ENCODE data around the gene SFMBT1.
"Not testable (repeated sequence)": the region's sequence is repeated elsewhere in the genome, so short reads cannot be mapped to it uniquely, and the experiment has no call there.

The SFMBT1 gene

GRCh38 chr3:53043738-53044137 lies 2.1 kb downstream of the SFMBT1 start:
- H3K9ac ChIP-seq (ENCODE audit: low read length): no peak overlapping the region

GRCh38 chr3:53042651-53043050 lies 3.2 kb downstream of the SFMBT1 start:
- no peaks in the 10 kb centered on the region for H3K27me3 ChIP-seq (ENCODE audit: control insufficient read depth, insufficient read depth, low read length)
- peaks cover 4% of the 10 kb centered on the region for H3K4me1 ChIP-seq (ENCODE audit: control insufficient read depth, insufficient read depth, low read length)
- H3K9ac ChIP-seq (ENCODE audit: low read length): no peak overlapping the region
- no peaks in the 10 kb centered on the region for H3K36me3 ChIP-seq (ENCODE audit: control insufficient read depth, insufficient read depth, low read length)
- no peak overlapping the region for H3K4me3 ChIP-seq (ENCODE audit: low read length)
- H3K27ac ChIP-seq (ENCODE audit: low read depth, low read length): no peak overlapping the region

More at GRCh38 chr3:53043738-53044137, 2.1 kb downstream of the SFMBT1 start:
- Histone ChIP-seq H3K4me1 (ENCODE audit: control insufficient read depth, insufficient read depth, low read length) (peaks cover 4% of the 10 kb centered on the region), H3K36me3 (ENCODE audit: control insufficient read depth, insufficient read depth, low read length) (no peaks in the 10 kb centered on the region), H3K27ac (ENCODE audit: low read depth, low read length) (no peak overlapping the region), H3K4me3 (ENCODE audit: low read length) (no peak overlapping the region), H3K27me3 (ENCODE audit: control insufficient read depth, insufficient read depth, low read length) (no peaks in the 10 kb centered on the region)

DNA sequence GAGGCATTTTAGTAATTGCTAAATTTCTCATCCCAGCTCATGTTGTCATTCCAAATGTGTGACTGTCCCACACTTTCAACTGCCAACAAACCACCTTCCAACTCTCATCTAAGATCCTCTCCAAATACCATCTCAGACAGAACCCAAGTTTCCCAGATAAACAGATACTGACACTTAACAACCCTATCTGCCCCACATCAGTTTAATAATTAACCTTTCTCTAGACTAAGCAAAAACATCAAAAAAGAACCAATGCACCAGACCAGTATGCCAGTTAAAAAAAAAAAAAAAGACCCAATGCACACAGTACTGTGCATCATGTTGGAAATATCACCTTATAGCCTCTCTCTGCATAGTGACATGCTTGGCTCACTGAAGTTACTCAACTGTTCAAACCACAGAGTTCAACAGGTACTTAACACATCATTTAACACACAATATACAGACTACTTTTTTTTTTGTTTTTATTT lies 5.5 kb downstream of the SFMBT1 start:
- H3K4me1 ChIP-seq (ENCODE audit: control insufficient read depth, insufficient read depth, low read length): peaks cover 4% of the 10 kb centered on the region

GRCh38 chr3:53039376-53039752 lies 6.5 kb downstream of the SFMBT1 start:
- no peaks in the 10 kb centered on the region for H3K27me3 ChIP-seq (ENCODE audit: control insufficient read depth, insufficient read depth, low read length)
- H3K9ac ChIP-seq (ENCODE audit: low read length): no peak overlapping the region
- H3K27ac ChIP-seq (ENCODE audit: low read depth, low read length): no peak overlapping the region
- H3K36me3 ChIP-seq (ENCODE audit: control insufficient read depth, insufficient read depth, low read length): no peaks in the 10 kb centered on the region
- H3K4me3 ChIP-seq (ENCODE audit: low read length): no peak overlapping the region
- peaks cover 4% of the 10 kb centered on the region for H3K4me1 ChIP-seq (ENCODE audit: control insufficient read depth, insufficient read depth, low read length)

More for the DNA sequence above, 5.5 kb downstream of the SFMBT1 start:
- H3K36me3 ChIP-seq (ENCODE audit: control insufficient read depth, insufficient read depth, low read length): no peaks in the 10 kb centered on the region
- no peak overlapping the region for H3K4me3 ChIP-seq (ENCODE audit: low read length)
- H3K27ac ChIP-seq (ENCODE audit: low read depth, low read length): no peak overlapping the region
- H3K27me3 ChIP-seq (ENCODE audit: control insufficient read depth, insufficient read depth, low read length): no peaks in the 10 kb centered on the region
- H3K9ac ChIP-seq (ENCODE audit: low read length): no peak overlapping the region

DNA sequence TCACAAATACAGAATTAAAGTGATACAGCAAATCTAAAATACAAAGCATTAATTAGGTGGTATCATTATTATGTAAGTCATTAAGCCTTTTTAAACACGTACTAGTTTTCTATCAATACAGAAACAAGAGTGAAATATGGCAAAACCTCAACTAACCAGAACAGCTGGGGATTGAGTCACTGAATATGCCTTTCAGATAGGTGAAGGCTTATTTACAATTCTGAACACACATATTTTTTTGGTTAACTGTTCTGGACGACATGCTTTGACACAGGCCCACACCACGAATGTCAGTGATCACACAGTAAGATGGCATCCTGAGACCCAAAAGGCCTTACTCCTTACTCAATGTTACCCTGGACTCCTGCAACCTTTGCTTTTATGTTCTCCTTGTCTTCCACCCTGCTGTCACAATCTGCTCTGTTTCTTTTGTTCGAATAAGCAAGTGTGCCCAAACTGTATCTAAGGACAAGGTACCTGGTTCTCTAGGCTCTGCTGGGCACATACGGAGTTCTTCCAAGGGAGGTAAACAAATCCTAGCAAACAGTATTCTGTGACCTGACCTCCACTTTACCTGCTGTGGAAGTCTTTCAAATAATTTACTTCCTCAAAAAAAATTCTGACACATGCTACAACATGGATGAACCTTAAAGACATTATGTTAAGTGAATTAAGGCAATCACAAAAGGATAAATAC lies 7.0 kb downstream of the SFMBT1 start:
- Histone ChIP-seq H3K36me3 (ENCODE audit: control insufficient read depth, insufficient read depth, low read length) (no peaks in the 10 kb centered on the region), H3K27ac (ENCODE audit: low read depth, low read length) (no peak overlapping the region), H3K9ac (ENCODE audit: low read length) (no peak overlapping the region), H3K27me3 (ENCODE audit: control insufficient read depth, insufficient read depth, low read length) (no peaks in the 10 kb centered on the region), H3K4me1 (ENCODE audit: control insufficient read depth, insufficient read depth, low read length) (peaks cover 3% of the 10 kb centered on the region), H3K4me3 (ENCODE audit: low read length) (no peak overlapping the region)

GRCh38 chr3:53035825-53036619 lies 9.9 kb downstream of the SFMBT1 start:
- Histone ChIP-seq H3K9ac (ENCODE audit: low read length) (no peak overlapping the region), H3K4me3 (ENCODE audit: low read length) (no peak overlapping the region), H3K27me3 (ENCODE audit: control insufficient read depth, insufficient read depth, low read length) (no peaks in the 10 kb centered on the region), H3K4me1 (ENCODE audit: control insufficient read depth, insufficient read depth, low read length) (no peaks in the 10 kb centered on the region), H3K36me3 (ENCODE audit: control insufficient read depth, insufficient read depth, low read length) (no peaks in the 10 kb centered on the region), H3K27ac (ENCODE audit: low read depth, low read length) (no peak overlapping the region)

DNA sequence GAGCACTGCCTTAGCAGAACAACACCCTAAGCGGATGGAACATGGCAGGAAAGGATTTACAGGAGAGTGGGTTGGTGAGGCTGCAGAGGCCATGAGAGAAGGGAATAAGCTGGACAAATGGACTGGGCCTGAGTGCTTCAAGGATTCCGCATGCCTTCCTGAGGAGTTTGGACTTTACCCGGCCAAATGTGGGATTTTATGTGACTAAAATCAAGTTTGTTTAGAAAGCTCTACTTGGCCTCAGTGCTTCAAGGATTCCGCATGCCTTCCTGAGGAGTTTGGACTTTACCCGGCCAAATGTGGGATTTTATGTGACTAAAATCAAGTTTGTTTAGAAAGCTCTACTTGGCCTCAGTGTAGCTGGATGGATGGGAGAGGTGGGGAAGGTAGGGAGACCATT lies 10.9 kb downstream of the SFMBT1 start:
- H3K27me3 ChIP-seq (ENCODE audit: control insufficient read depth, insufficient read depth, low read length); H3K4me1 ChIP-seq (ENCODE audit: control insufficient read depth, insufficient read depth, low read length); H3K9ac ChIP-seq (ENCODE audit: low read length); H3K36me3 ChIP-seq (ENCODE audit: control insufficient read depth, insufficient read depth, low read length); H3K4me3 ChIP-seq (ENCODE audit: low read length); H3K27ac ChIP-seq (ENCODE audit: low read depth, low read length): not testable (repeated sequence)

DNA sequence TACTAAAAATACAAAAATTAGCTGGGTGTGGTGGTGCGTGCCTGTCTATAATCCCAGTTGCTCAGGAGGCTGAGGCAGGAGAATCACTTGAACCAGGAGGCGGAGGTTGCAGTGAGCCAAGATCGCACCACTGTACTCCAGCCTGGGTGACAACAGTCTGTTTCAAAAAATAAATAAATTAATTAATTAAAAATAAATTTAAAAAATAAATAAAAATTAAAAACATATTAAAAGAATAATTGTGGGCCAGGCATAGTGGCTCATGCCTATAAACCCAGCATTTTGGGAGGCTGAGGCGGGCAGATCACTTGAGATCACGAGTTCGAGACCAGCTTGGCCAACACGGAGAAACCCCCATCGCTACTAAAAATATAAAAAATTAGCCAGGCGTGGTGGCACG lies 11.5 kb downstream of the SFMBT1 start:
- H3K4me3 ChIP-seq (ENCODE audit: low read length); H3K27me3 ChIP-seq (ENCODE audit: control insufficient read depth, insufficient read depth, low read length); H3K9ac ChIP-seq (ENCODE audit: low read length); H3K27ac ChIP-seq (ENCODE audit: low read depth, low read length); H3K4me1 ChIP-seq (ENCODE audit: control insufficient read depth, insufficient read depth, low read length); H3K36me3 ChIP-seq (ENCODE audit: control insufficient read depth, insufficient read depth, low read length): not testable (repeated sequence)

- H3K4me3 ChIP-seq (ENCODE audit: low read length): no peak overlapping the region
- H3K27ac ChIP-seq (ENCODE audit: low read depth, low read length): no peak overlapping the region
- H3K4me1 ChIP-seq (ENCODE audit: control insufficient read depth, insufficient read depth, low read length): no peaks in the 10 kb centered on the region
- no peak overlapping the region for H3K9ac ChIP-seq (ENCODE audit: low read length)
- H3K36me3 ChIP-seq (ENCODE audit: control insufficient read depth, insufficient read depth, low read length): no peaks in the 10 kb centered on the region
- no peaks in the 10 kb centered on the region for H3K27me3 ChIP-seq (ENCODE audit: control insufficient read depth, insufficient read depth, low read length)
Observed at GRCh38 chr3:53032609-53033008, 13.3 kb downstream of the SFMBT1 start.

DNA sequence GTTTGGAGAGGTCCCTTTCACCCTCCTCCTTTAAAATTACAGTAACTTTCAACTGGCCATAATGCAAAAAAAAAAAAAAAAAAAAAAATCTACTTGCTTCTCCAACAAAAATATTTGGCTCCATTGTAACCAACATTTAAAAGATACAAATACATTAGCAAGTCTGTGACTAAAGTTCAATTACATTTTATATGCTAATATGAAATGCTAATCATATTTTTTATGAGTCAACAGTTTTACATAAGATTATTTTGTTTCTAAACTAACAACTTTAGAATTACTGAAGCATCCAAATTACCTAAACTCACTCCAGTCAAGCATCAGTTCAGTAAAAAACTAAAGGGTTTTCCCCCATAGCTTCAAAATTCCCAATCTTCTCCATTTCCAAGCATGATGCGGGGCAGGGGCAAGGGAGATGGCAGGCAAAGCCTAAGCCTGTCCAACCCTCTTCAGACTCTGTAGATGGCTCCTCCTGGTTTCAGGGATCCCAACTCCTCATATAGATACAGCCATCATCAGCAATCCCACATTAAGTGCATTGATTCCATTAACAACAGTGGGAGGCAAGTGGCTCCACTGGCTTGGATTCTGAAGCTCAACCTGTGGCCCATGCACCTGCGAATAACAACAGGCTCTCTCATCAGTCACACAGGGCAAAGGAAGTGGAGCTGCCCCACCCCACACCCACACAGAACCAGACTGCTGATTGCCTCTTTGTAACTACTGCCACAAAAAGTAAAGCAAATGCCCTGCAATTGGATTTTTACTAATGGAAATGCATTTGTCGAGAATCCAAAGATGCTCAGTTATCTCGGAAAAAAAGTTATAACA lies 15.0 kb downstream of the SFMBT1 start:
- Histone ChIP-seq H3K4me3 (ENCODE audit: low read length) (no peak overlapping the region), H3K9ac (ENCODE audit: low read length) (no peak overlapping the region), H3K36me3 (ENCODE audit: control insufficient read depth, insufficient read depth, low read length) (no peaks in the 10 kb centered on the region), H3K27me3 (ENCODE audit: control insufficient read depth, insufficient read depth, low read length) (no peaks in the 10 kb centered on the region), H3K4me1 (ENCODE audit: control insufficient read depth, insufficient read depth, low read length) (no peaks in the 10 kb centered on the region), H3K27ac (ENCODE audit: low read depth, low read length) (no peak overlapping the region)

- Histone ChIP-seq H3K27me3 (ENCODE audit: control insufficient read depth, insufficient read depth, low read length) (no peaks in the 10 kb centered on the region), H3K9ac (ENCODE audit: low read length) (no peak overlapping the region), H3K4me3 (ENCODE audit: low read length) (no peak overlapping the region), H3K27ac (ENCODE audit: low read depth, low read length) (no peak overlapping the region), H3K36me3 (ENCODE audit: control insufficient read depth, insufficient read depth, low read length) (no peaks in the 10 kb centered on the region), H3K4me1 (ENCODE audit: control insufficient read depth, insufficient read depth, low read length) (no peaks in the 10 kb centered on the region)
Observed at GRCh38 chr3:53028641-53029040, 17.2 kb downstream of the SFMBT1 start.

DNA sequence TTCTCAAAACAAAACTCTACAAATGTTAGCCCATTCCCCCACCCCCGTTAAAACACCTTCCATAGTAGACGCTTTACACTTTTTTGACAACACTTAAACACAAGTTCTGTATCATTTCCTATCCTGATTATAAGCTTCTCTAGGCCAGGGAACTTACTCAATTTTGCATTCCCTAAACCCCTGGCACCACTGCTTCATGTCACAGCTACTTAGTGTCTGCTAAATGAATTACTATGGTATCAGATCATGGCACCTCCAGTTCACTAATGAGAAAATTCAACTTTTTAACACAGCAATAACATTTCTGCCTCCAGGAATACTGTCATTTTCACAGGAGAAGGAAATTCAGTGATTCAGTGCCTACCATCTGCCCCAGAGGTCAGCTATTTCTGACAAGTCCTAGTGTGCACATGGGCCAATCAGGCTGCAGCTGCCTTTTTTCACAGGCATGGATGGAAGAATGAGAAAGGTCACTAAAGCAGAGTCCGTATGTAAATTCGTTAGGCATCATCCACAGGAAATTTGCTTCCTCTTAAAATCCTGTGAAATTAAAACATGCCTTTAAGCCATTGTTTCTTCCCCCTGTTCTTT lies 18.5 kb downstream of the SFMBT1 start:
- no peaks in the 10 kb centered on the region for H3K4me1 ChIP-seq (ENCODE audit: control insufficient read depth, insufficient read depth, low read length)
- H3K9ac ChIP-seq (ENCODE audit: low read length): no peak overlapping the region
- no peaks in the 10 kb centered on the region for H3K36me3 ChIP-seq (ENCODE audit: control insufficient read depth, insufficient read depth, low read length)
- no peak overlapping the region for H3K4me3 ChIP-seq (ENCODE audit: low read length)
- H3K27me3 ChIP-seq (ENCODE audit: control insufficient read depth, insufficient read depth, low read length): no peaks in the 10 kb centered on the region
- H3K27ac ChIP-seq (ENCODE audit: low read depth, low read length): no peak overlapping the region

Data from rectal smooth muscle tissue (tissue), 1 donor.